GM19023 (cell line): Measurements from ENCODE around the gene TRAK1.
A peak's percentile ranks its signal among the peaks of the same experiment; 100 is the strongest.

Source experiments
- ATAC-seq: cut with Tn5 transposase; IDR thresholded peaks from one replicate; pipeline ENCODE4 v1.9.1; 2021; ENCODE audit warnings: mild to moderate bottlenecking, moderate library complexity; ENCODE audit not compliant: unreplicated experiment

Gene TRAK1

DNA sequence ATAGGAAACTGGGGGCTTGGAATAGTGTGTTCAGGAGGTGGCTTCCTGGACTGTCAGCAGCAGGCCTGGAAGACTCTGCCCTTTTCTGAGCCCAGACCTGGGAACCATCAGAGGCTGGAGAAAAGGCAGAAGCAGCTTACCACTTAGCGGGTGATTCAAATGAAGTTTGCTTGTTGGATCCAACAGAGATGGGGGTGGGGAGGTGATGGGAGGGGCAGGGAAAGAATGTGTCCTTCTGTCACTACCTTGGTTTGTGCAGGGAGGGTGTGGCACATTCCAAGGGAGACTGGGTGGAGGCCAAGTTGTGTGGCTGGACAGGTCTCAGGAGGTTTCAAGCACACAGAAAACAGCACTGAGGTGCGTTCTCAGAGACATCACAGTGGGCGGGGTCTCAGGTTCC, 58.8 kb downstream of the TRAK1 start:
- ATAC-seq = no peak

DNA sequence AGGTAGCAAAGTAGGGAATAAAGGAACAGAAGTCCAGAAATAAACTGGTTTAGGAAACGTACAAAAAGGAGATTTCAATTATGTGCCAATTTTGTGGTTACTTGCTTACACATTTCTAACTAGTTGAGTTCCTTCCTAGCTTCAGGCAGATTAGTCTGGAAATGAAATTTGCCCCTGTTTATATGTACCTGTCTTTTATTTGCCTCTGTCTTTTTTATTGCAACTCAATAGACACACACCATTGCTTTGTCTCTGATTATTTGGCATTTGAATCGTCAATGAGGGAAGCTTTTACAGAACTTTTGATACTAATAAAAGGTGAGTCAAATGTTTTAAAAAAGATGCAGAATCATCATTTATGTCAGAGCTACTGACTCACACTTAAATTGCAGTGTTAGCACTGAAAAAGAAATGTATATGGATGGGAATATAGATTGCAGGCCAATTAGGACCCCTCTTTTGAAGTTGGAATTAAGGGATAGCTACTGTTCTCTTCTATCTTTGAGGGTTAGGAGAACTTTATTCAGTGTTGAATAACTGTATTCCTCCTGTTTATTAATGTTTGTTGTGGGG, 60.5 kb downstream of the TRAK1 start:
- ATAC-seq = no peak

DNA sequence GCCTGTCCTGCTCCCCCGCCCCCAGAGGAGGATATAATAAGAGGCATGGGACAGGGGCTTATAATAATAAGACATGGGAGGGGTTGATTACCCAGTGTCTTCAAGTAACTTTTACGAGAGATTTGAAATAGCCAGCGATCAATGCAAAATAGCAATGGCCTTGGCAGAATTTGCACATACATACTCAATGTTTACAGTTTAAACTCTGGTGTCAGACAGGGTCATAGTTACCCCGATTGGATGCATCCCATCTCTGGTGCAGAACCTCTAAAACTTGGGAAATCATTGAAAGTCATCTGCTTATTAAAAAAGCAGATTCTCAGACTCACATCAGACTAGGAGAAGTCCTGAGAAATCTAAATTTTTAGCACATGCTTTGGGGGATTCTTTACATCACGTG, 61.0 kb downstream of the TRAK1 start:
- ATAC-seq = no peak

DNA sequence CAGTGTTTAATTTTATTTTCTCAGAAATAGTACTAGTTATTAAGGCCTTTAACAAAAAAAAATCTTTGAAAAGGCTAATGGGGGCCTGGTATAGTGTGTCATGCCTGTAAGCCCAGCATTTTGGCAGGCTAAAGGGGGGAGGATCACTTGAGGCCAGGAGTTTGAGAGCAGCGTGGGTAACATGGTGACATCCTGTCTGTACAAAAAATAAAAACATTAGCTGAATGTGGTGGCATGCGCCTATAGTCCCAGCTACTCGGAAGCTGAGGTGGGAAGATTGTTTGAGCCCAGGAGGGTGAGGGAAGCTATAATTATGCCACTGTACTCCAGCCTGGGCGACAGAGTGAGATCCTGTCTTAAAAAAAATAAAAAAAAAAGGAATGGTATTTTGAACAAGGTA, 61.9 kb downstream of the TRAK1 start:
- ATAC-seq = no peak

DNA sequence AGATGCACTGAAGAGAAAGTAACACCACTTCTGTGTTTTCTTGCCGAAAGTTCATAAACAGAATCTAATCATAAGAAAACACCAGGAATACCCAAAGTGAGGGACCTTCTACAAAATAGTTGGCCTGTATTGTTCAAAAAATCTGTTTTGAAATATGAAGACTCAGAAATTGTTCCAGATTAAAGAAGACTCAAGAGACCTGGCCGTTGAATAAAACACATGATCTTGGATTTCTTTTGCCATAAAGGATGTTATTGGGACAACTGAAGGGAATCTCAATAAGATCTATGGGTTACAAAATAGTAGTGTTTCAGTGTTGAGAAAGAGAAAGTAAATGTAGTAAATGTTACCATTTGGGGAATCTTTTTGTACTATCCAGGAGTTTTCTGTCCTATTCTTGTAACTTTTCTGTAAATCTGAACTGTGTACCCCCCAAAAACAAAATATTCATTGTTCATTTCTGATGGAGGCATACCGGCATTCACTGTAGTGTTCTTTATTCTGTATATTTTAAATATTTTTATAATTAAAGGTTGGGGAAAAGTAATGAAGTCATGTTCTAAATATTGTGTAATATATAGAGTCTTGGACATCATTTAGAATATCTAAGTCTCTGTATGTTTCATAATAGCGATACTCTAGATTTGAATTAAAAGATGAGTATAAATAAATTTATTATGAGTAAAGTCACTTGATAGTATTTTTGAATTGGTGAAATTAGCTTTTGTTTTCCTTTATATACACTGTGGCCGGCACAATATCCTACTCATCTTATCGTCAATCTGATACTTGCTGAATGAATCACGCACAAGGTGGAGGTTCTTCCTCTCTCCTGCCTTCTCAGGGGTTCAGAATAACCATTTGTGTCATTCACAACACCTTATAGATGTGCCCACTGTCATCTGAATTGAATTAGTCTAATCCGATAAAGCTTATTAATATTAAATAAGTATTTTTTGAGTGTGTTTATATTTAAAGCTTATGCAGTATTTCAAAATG, 66.7 kb downstream of the TRAK1 start:
- ATAC-seq = no peak

DNA sequence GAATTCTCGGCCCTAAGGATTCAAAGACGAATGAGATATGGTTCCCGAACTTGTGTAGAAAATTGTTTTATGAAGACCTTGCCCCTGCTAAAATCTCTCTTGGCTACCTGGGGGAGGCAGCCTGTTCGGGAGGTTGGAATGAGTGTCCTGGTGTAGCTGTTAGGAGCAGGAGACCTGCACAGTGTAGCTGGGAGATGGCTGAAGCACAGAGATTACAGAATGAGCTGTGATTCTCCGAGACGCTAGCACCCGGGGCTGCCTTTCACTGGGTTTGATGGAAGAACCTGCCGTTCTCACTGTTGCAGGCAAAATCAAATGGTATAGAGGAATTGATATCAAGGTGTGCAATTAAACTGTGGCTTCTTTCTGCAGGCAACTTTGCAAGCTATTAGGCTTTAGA, 68.0 kb downstream of the TRAK1 start:
- no peak for ATAC-seq

DNA sequence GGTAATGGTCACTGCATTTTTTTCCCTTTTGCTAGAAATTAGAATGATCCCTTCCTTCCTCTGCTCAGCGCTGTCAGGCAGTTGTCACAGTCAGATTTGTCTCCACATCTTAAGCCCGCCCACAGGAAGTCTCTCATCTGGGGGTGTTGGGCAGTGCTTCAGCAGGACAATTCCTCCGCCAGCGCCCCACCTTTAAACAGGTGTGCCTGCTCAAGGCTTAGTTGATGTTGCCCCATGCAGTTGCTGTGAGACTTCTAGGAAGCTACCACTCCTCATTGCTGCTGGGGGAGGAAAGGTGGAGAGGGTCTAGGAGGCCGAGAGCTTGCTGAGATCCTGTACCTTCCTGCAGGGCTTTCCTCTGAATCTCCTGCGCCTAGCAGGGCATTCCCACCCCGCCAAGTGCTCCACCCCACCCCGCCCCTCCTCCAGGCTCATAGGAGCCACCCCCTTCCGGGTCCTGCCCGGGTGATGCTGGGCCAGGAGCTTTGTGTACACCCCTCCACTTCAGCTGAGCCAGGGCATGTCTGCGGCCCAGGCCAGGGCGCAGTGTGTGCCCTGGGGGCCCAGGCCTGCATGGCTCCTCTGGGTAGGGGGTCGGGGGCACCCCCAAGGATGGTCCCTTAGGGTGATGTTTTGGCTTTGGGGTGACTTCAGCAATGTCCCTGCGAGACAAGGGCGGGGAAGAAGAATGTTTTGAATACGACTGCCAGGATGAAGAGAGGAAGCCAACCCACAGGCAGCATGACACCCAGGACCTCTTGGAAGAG, 68.7 kb downstream of the TRAK1 start:
- peak; percentile 72 for ATAC-seq

DNA sequence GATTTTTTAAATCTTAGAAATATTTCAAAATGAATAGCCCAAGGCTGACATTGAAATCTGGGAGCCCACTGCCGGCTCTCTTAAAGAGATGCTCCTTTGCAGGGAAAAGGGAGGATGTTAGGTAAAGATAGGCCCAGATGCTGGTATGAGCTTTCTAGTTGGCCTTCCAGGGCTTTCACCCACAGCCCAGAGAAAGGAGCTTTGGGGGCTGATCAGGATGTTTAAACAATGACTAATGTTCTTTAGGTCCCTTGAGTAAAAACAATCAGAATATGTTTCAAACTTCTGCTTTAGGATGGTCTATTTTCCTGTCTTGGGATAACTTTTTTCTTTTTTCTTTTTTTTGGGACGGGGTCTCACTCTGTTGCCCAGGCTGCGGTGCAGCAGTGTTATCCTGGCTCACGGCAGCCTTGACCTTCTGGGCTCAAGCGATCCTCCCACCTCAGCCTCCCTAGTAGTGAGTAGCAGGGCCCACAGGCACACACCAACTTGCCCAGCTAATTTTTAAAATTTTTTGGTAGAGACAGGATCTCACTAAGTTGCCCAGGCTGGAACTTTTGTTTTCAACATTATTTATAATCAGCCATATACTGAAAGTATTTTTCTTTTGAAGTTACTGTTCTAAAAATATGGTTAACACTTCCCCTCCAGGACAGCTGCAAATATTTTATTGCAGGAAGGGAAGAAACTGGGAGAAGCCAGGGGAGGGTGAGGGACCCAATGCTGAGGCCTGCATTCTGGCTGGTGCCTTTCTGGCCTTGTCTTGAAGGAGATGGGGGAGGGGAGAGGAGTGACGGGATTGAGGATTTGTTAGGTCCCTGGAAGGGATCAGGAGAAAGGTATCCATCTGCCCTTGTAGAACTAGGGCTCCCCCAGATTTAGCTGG, 70.1 kb downstream of the TRAK1 start:
- ATAC-seq = no peak

DNA sequence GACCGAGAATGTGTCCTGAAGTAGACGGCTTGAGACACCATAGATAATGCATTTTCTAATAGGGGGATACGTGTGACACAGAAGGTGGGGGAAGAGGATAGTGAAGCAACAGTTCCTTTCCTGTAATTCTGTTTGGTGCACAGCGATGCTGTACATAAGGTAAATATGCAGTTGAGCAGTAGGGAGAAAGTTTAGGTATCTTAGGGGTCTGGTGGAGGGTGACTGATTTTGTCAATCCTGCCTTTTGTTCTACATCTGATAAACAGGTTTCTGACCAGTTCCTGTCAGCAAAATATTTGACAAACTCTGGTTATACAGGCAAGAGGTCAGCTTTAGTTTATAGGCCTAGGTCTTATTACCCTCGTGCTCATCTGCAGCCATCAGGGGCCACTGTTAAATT, 71.3 kb downstream of the TRAK1 start:
- ATAC-seq = no peak

DNA sequence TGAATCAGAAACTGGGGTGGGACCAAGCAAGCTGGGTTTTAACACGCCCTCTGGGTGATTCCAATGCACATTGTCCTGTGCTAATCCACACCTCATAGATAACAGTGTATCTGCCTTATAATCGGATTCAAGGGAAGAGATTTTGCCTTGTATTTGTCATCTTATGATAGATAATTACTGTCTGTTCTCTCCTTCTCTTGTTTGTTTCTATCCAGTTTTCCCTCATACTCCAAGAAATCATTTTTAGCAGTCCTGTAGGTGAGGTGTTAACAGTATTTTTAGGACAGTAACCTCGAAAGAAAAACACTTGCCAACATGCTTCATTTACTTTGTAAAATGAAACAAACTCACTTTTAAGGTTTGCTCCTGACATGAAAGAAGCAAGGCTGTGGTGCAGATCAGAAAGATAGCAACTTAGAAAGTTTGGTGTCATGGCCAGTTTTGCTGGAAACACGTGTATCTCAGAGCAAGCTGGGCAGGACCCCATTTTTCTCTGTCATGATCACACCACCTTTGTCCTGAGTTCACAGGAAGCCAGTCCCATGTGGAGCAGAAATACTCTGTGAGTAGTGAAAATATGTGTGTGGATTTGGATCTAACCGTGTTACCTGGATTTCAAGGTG, 72.6 kb downstream of the TRAK1 start:
- ATAC-seq = no peak

DNA sequence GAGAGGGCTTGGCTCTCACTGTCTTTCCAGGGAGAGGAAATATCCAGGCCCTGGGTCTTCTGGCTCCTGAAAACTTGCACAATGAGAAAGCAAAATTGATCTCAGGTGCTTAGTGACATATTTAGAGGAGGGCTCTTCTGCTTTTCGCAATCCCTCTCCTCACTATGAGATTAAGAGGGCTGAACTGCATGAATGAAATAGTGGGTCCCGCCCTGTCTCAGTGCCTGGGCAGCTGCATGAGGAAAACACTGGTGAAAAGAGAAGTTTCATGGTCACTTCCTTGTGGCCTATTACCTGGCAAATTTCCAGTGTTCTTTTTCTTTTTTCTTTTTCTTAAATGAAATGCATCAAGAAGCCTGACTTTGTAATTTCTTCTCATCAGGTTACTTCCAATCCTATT, 73.5 kb downstream of the TRAK1 start:
- no peak for ATAC-seq

DNA sequence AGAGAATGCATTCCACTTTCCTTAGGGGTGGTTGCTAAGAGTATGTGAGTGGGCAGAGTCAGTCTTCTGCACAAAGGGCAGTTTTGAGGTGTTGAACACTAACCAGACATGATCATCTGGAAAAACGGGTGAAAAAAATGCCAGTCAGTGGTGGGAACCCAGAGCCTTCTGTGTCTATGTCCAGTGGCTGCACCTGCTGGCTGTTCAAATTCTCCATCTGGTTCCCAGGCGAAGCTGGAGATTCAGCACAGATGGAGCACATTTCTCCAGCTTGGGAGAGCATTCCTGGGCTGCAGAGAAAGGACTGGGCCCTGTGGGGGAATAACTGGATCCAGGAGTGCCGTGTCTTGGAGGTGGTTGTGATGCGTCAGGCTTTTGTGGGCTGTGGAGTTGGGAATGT, 74.1 kb downstream of the TRAK1 start:
- no peak for ATAC-seq

DNA sequence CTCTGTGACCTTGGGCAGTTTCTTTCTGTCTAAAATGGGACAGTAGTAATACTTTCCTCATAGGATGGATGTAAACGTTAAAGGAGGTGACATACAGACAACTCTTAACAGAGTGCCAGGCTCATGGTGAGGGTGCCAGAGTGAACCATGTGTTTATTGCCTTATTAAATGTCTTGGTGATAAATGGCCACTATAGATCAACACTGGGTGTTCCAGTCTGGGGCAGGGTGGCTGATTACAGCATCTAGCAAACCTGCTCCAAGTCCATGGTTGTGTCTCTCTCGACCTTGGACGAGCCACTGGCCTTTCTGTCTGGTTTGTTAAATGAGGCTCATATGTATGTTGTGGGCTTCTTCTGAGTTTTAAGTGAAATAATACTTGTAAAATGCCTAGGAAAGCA, 75.1 kb downstream of the TRAK1 start:
- no peak for ATAC-seq

DNA sequence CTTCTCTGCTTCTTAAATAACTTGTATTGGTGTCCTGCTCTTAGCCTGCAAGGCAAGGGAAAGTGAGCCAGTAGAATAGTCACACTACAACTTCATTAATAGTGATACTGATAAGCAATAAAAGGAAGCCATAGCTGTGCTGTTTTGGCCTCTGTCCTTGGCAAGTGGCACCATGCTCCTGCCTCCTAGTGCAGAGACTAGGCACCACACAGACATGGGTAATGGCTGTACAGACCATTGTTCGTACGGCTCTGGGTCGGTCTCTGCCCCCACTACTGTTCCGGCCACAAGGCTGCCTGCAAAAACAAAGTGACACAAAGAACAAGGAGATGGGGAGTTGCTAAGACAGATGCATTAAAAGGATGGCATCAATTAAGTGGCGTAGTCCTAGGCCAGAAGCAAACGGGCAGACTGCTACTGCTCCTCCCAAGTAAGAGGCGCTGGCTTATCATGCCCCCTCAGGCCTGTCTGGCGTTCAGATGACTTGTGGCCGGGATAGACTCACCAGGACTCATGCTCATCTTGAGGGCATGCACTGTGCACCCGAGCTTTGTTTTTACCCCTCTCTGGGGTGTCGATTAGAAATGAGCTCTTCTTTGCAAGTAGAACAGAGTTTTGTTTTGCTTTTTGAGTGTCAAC, 75.6 kb downstream of the TRAK1 start:
- ATAC-seq = no peak

DNA sequence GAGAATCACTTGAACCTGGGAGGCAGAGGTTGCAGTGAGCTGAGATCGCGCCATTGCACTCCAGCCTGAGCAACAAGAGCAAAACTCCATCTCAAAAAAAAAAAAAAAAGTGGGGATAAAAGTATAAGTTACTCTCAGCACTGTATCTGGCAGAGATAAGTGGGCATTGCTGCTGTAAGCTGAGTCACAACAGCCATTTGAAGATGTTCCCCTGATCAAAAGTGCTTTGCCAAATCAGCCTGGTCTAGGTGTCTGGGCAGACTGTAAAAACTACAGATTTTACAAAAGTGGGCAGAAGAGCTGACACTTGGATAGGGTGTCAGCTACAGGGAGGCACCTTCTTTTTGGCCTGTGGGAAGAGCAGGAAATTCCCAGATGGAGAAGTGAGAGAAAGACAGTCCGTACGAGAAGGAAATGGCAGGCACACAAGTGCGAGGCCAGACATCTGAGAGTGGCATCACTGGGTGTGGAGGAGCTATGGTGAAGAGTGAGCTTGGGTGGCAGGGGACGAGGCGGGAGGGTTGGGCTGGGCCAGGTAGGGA, 78.5 kb downstream of the TRAK1 start:
- ATAC-seq = no peak

DNA sequence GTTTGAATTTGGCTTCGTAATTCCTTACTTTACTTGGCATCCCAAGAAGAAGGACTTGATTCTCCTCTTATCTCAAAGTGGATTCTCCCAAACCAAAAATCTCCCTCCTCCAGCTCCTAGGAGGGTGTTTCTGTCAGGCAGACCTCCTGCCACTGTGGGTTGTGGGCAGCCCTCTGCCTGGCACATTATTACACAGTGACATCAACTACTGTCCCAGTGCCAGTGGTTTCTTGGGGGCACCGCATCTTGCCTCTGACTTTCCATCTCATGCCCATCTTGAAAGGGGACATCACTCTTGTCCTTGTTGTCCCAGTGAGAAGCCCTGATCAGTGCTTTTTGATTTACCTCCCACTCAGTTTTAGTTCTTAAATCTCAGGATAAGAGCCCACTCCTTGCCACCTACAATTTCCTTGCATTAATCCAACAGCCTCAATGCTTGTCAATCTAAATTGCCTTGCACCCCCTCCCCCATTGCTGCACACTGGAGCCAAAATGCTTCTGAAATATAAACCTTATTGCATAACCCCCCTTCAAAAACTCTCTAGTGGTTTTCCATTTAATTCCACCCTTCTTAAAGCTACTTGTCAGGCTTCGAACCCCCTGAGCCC, 81.0 kb downstream of the TRAK1 start:
- ATAC-seq = no peak

DNA sequence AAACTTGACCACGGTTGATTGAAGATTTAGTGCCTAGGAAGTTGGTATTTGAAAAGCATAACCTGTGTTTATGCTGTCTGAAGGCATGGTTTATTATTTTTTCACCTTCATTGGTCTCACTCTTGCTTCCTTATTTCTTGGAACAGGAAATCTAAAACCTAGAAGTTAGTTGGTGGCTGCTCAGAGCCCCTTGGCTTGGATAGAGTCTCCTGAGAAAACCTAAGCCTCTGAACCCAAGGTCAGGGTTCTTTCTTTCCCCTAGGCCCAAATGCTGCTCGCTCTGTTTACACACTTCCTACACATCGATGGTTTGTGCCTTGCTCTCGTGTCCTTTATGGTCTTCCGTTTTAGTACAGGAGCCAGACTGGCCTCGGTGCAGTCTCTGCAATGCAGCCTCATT, 82.2 kb downstream of the TRAK1 start:
- ATAC-seq = no peak

DNA sequence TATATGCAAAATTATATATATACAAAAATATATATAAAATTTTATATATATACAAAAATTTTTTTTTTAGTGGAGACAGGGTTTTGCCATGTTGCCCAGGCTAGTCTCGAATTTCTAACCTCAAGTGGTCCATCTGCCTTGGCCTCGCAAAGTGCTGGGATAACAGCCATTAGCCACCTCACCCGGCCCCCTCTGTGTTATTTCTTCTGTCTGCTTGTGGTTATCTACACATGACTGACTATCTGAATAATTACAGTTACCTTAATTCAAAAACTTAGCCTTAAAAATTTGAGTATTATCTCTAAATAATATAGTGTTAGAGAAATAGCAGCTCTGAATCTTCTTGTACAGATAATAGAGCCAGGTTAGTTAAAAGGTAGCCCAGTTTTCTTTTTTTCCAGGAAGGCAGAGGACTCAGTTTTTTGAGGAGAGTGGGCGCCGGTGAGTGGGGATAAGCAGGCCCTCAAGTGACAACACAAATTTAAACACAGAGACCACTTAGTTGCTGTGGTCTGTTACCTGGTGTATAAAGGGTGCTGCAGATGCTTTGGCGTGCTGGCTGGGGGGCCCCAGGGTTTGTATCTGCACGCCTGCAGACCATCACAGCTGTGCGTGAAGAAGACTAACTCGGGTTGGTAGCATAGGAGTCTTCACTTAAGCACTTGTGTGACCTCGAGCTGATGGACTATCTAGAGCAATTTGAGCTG, 83.7 kb downstream of the TRAK1 start:
- no peak for ATAC-seq
